ENCODE data around the gene RRAS2.

Gene RRAS2

GRCh38 chr11:14341968-14342367 lies 17.0 kb downstream of the RRAS2 start:
- TF ChIP-seq, protein P1, sequence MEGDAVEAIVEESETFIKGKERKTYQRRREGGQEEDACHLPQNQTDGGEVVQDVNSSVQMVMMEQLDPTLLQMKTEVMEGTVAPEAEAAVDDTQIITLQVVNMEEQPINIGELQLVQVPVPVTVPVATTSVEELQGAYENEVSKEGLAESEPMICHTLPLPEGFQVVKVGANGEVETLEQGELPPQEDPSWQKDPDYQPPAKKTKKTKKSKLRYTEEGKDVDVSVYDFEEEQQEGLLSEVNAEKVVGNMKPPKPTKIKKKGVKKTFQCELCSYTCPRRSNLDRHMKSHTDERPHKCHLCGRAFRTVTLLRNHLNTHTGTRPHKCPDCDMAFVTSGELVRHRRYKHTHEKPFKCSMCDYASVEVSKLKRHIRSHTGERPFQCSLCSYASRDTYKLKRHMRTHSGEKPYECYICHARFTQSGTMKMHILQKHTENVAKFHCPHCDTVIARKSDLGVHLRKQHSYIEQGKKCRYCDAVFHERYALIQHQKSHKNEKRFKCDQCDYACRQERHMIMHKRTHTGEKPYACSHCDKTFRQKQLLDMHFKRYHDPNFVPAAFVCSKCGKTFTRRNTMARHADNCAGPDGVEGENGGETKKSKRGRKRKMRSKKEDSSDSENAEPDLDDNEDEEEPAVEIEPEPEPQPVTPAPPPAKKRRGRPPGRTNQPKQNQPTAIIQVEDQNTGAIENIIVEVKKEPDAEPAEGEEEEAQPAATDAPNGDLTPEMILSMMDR (IDR thresholded peaks at IDR 0.05; ENCODE audit: extremely low read depth, insufficient read depth, missing control alignments): no peak
- DNase-seq (ENCODE audit: low spot score): no peak
- in situ Hi-C loops (cut with MboI; ENCODE audit: low pct_unique_long_range_greater_than_20kb, low sequenced_read_pairs, unreplicated experiment): no loop called here

- in situ Hi-C loops (cut with MboI; ENCODE audit: low pct_unique_long_range_greater_than_20kb, low sequenced_read_pairs, unreplicated experiment): no loop called here
- no peak for DNase-seq (ENCODE audit: low spot score)
- TF ChIP-seq, protein P1 (IDR thresholded peaks at IDR 0.05; ENCODE audit: extremely low read depth, insufficient read depth, missing control alignments): no peak
Measured at GRCh38 chr11:14340721-14341120, 18.3 kb downstream of the RRAS2 start.

GRCh38 chr11:14339356-14339755 lies 19.6 kb downstream of the RRAS2 start:
- TF ChIP-seq, protein P1 (IDR thresholded peaks at IDR 0.05; ENCODE audit: extremely low read depth, insufficient read depth, missing control alignments): no peak
- in situ Hi-C loops (cut with MboI; ENCODE audit: low pct_unique_long_range_greater_than_20kb, low sequenced_read_pairs, unreplicated experiment): no loop called here
- no peak for DNase-seq (ENCODE audit: low spot score)

DNA sequence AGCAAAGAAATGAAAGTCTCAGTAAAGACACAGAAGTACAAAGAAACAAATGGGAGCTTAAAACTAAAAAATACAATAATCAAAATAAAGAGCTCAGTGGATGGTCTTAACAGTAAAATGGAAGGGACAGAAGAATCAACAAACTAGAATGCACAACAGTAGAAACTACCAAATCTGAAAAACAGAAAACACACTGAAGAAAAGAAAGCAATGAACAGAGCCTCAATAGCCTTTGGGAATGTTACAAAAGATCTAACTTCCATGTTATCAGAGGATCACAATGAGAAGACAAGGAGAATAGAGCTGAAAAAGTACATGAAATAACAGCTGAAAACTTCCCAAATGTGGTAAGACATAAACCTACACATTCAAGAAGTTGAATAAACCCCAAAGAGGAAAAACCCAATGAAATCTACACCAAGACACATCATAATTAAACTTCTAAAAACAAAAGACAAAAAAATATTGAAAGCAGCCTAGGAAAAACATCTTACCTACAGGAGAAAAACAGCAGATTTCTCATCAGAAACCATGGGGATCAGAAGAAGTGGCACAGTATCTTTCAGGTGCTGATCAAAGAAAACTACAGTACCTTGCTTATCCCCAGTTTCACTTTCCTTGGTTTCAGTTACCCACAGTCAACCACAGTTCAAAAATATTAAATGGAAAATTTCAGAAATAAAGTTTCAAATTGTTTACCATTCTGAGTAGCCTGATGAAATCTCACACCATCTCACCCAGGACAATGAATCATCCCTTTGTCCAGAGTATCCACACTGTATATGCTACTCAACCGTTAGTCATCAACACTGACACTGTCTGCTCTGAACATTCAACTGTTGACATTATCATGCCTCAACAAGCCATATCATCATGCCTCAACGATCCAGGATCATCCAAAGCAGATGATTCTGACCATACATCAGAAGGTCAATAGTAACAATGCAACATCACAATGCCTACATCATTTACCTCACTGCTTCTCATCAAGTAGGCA lies 22.2 kb downstream of the RRAS2 start:
- in situ Hi-C loops (cut with MboI; ENCODE audit: low pct_unique_long_range_greater_than_20kb, low sequenced_read_pairs, unreplicated experiment): no loop called here
- TF ChIP-seq, protein P1 (IDR thresholded peaks at IDR 0.05; ENCODE audit: extremely low read depth, insufficient read depth, missing control alignments): no peak
- DNase-seq (ENCODE audit: low spot score): no peak

DNA sequence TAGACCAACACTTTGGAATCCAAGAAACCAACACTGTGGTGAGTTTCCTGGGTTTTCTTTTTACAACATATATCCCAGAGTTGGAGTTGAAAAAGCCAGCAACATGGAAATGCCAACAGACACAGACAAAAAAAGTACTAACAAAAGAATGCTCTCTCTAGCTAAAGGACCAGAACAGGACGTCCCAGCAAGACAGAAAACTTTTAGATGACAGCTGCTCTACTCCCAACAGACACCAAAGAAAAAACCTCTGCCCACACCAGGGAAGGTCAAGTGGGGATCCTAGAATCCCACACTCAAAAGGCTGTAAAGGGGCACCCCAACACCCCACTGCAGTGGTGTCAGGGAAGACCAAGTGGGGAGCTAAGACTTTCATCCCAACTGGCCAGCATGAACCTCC lies 23.3 kb downstream of the RRAS2 start:
- no peak for DNase-seq (ENCODE audit: low spot score)
- TF ChIP-seq, protein P1 (IDR thresholded peaks at IDR 0.05; ENCODE audit: extremely low read depth, insufficient read depth, missing control alignments): no peak
- in situ Hi-C loops (cut with MboI; ENCODE audit: low pct_unique_long_range_greater_than_20kb, low sequenced_read_pairs, unreplicated experiment): no loop called here

DNA sequence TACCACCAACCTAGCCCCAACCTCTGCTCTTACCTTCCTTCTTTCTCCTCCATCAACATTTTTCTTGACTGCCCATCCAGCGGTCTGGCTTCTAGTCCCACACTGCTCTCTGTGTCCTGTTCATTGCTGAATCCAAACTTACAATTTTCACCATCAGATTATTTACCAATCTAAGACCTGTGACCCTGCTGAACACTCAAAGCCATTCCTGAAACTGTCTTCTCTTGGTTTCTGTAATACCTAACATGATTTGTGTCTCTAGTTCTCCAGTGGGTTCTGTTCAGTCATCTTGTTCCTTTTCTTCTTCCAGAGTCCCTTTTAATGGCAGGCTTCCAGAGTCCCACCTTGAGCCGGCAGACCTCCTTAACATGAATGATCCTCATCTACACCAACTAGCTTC lies 24.1 kb downstream of the RRAS2 start:
- TF ChIP-seq, protein P1 (IDR thresholded peaks at IDR 0.05; ENCODE audit: extremely low read depth, insufficient read depth, missing control alignments): no peak
- no peak for DNase-seq (ENCODE audit: low spot score)
- in situ Hi-C loops (cut with MboI; ENCODE audit: low pct_unique_long_range_greater_than_20kb, low sequenced_read_pairs, unreplicated experiment): no loop called here
